Activated CD4-positive, alpha-beta memory T cell treated with anti-CD3 and anti-CD28 coated beads, Interleukin-2, amount 10 ng/mL, durations not matched to agents 7 days and 5 days (primary cell): Measurements from ENCODE around the gene RASGRP4. TPM values are rescaled to one million over a fixed set of nuclear protein-coding genes. Genes with fewer than 3 reads are reported as not detected.
"Not testable (repeated sequence)": the region's sequence is repeated elsewhere in the genome, so short reads cannot be mapped to it uniquely, and the experiment has no call there.

Experiments
- CTCF ChIA-PET: fragments of 350-600 bp; sonication (Branson Sonifier 250); formaldehyde crosslinking; loops from one replicate; lab custom pipeline; 2021; ENCODE audit warnings: antibody characterized with exemption, inconsistent platforms; lab: Charles Lee
- POLR2A ChIA-PET: fragments of 350-600 bp; sonication (Branson Sonifier 250); formaldehyde crosslinking; loops from one replicate; lab custom pipeline; 2021; ENCODE audit warnings: antibody characterized with exemption; lab: Charles Lee
- DNase-seq: peaks from one replicate; pipeline ENCODE4 v3.0.0-alpha.2; 2020
- H3K27ac Mint-ChIP-seq: one replicate; pipeline ENCODE4 v1.8.0; 2021; ENCODE audit warnings: mild to moderate bottlenecking, mixed read lengths
- H3K27me3 Mint-ChIP-seq: one replicate; pipeline ENCODE4 v1.8.0; 2021; ENCODE audit warnings: mixed read lengths
- H3K36me3 Mint-ChIP-seq: one replicate; pipeline ENCODE4 v1.8.0; 2021; ENCODE audit warnings: low read depth, mixed read lengths
- H3K4me1 Mint-ChIP-seq: one replicate; pipeline ENCODE4 v1.8.0; 2021; ENCODE audit warnings: mixed read lengths
- H3K4me3 Mint-ChIP-seq: one replicate; pipeline ENCODE4 v1.8.0; 2021; ENCODE audit warnings: mild to moderate bottlenecking, mixed read lengths
- H3K9me3 Mint-ChIP-seq: one replicate; pipeline ENCODE4 v1.8.0; 2021; ENCODE audit warnings: mixed read lengths
- total RNA-seq, 2 experiments: library from RNA; stranded (reverse); gene quantifications; one replicate each; pipeline ENCODE4 v1.2.3, GENCODE V29; 2021

Gene RASGRP4
- total RNA-seq, 2 experiments from 2014 or later, result 19.5 to 20.0 TPM

GRCh38 chr19:38441657-38442348 is 15.8 kb upstream of the RASGRP4 start:
- H3K9me3 Mint-ChIP-seq, result no peaks in the 10 kb centered on the region
- no peak for DNase-seq

GRCh38 chr19:38440592-38440991 is 14.6 kb upstream of the RASGRP4 start:
- H3K4me3 Mint-ChIP-seq, result no peak overlapping the region
- POLR2A ChIA-PET, result no interaction called here
- H3K27me3 Mint-ChIP-seq, result no peaks in the 10 kb centered on the region

More at GRCh38 chr19:38441657-38442348, 15.8 kb upstream of the RASGRP4 start:
- H3K27me3 Mint-ChIP-seq, result no peaks in the 10 kb centered on the region
- H3K4me1 Mint-ChIP-seq, result peaks cover 10% of the 10 kb centered on the region
- no peak overlapping the region for H3K27ac Mint-ChIP-seq
- H3K4me3 Mint-ChIP-seq, result no peak overlapping the region
- CTCF ChIA-PET, result interaction anchor here (1.0 kb wide), 1 partner anchor 39 kb away, joined by 3 read pairs; the partner anchor contains the start of gene FAM98C
- no peaks in the 10 kb centered on the region for H3K36me3 Mint-ChIP-seq
- POLR2A ChIA-PET, result no interaction called here

GRCh38 chr19:38437917-38438316 is 11.9 kb upstream of the RASGRP4 start:
- Mint-ChIP-seq H3K27ac (no peak overlapping the region), H3K4me1 (peaks cover 14% of the 10 kb centered on the region), H3K36me3 (no peaks in the 10 kb centered on the region), H3K27me3 (peaks cover 6% of the 10 kb centered on the region), H3K9me3 (no peaks in the 10 kb centered on the region), H3K4me3 (no peak overlapping the region)
- ChIA-PET CTCF (interaction anchor here (1.9 kb wide), 1 partner anchor 35 kb away, joined by 4 read pairs; the partner anchor contains the start of gene FAM98C), POLR2A (no interaction called here)
- no peak for DNase-seq

More at GRCh38 chr19:38440592-38440991, 14.6 kb upstream of the RASGRP4 start:
- H3K36me3 Mint-ChIP-seq, result no peaks in the 10 kb centered on the region
- CTCF ChIA-PET, result interaction anchor here (1.3 kb wide), 1 partner anchor 38 kb away, joined by 10 read pairs; the partner anchor contains the start of gene FAM98C
- H3K4me1 Mint-ChIP-seq, result peaks cover 7% of the 10 kb centered on the region
- H3K27ac Mint-ChIP-seq, result no peak overlapping the region
- no peaks in the 10 kb centered on the region for H3K9me3 Mint-ChIP-seq
- no peak for DNase-seq

DNA sequence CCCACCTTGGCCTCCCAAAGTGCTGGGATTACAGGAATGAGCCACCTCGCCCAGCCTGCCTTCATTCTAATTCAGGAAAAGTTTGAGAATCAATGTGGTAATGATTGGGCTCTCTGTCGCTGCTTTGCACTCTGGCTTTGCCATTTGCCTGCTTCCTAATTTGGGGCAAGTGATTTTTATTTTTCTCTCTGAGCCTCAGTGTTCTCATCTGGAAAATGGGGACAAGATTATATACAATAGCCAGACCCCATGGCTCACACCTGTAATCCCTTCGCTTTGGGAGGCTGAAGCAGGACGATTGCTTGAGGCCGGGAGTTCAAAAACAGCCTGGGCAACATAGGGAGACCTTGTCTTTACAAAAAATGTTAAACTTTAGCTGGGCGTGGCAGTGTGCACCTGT is 11.3 kb upstream of the RASGRP4 start:
- H3K36me3 Mint-ChIP-seq, result no peaks in the 10 kb centered on the region

DNA sequence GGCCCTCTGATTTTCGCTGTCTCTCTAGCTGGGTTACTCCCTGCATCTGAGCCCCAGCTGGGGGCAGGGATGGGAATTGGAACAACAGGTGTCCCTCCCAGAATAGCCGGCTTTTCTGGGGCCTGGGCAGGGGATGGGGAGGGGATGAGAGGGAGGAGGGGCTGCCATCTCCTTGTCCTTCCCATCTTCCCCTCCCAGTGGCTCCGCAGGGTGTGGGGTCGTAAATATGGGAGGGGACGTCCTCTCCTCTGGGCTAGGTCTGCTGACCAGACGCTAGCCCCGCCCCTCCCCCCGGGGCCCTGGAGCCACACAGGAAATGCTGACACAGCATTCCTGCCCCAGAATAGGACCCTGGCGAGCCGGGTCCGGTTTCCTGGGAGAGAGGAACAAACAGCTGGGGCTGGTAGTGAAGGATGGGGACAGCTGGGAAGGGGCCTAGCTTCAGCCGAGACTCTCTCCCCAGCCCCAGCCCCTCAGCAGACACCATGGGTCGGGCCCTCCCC is 8.6 kb upstream of the RASGRP4 start:
- POLR2A ChIA-PET, result no interaction called here
- CTCF ChIA-PET, result no interaction called here
- no peak for DNase-seq
- Mint-ChIP-seq H3K4me1 (peaks cover 13% of the 10 kb centered on the region), H3K27me3 (peaks cover 6% of the 10 kb centered on the region), H3K27ac (no peak overlapping the region), H3K9me3 (no peaks in the 10 kb centered on the region), H3K36me3 (no peaks in the 10 kb centered on the region), H3K4me3 (no peak overlapping the region)

More for the DNA sequence above, 11.3 kb upstream of the RASGRP4 start:
- DNase-seq, result no peak
- Mint-ChIP-seq H3K4me3 (no peak overlapping the region), H3K27ac (no peak overlapping the region), H3K4me1 (peaks cover 14% of the 10 kb centered on the region), H3K9me3 (no peaks in the 10 kb centered on the region), H3K27me3 (peaks cover 6% of the 10 kb centered on the region)
- ChIA-PET POLR2A (no interaction called here), CTCF (interaction anchor here (1.9 kb wide), 1 partner anchor 34 kb away, joined by 4 read pairs; the partner anchor contains the start of gene FAM98C)

- DNase-seq, result peak; percentile 63
- H3K27me3 Mint-ChIP-seq, result peaks cover 6% of the 10 kb centered on the region
- no peak within 1 kb of the TSS for H3K27ac Mint-ChIP-seq
- POLR2A ChIA-PET, result no interaction called here
- H3K4me1 Mint-ChIP-seq, result peaks cover 25% of the 10 kb centered on the region
- no peaks in the 10 kb centered on the region for H3K36me3 Mint-ChIP-seq
- H3K4me3 Mint-ChIP-seq, result peak within 1 kb of the TSS; percentile 46
- H3K9me3 Mint-ChIP-seq, result no peaks in the 10 kb centered on the region
- CTCF ChIA-PET, result no interaction called here
These were observed 7.3 kb upstream of the RASGRP4 start, which contains the start of gene RYR1 for GRCh38 chr19:38433268-38433733. Gene RYR1, plus strand, starts transcription at chr19:38433691. Its CDS starts 139 bp downstream, at chr19:38433830.

DNA sequence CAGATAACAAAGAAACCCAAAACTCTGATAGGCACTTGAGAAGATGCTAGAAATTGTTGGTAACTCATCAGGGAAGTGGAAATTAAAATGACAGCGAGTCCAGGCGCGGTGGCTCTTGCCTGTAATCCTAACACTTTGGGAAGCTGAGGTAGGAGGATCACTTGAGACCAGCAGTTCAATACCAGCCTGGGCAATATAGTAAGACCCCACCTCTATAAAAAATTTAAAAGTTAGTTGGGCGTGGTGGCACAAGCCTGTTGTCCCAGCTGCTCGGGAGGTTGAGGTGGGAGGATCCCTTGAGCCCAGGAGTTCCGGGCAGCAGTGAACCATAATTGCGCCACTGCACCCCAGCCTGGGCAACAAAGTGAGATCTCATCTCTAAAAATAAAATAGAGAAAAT is 4.9 kb upstream of the RASGRP4 start:
- POLR2A ChIA-PET, result no interaction called here
- Mint-ChIP-seq H3K4me3 (no peak overlapping the region), H3K27ac (no peak overlapping the region), H3K4me1 (peaks cover 44% of the 10 kb centered on the region), H3K36me3 (no peaks in the 10 kb centered on the region), H3K9me3 (no peaks in the 10 kb centered on the region), H3K27me3 (peaks cover 6% of the 10 kb centered on the region)
- CTCF ChIA-PET, result no interaction called here
- no peak for DNase-seq

- Mint-ChIP-seq H3K36me3 (no peaks in the 10 kb centered on the region), H3K9me3 (no peaks in the 10 kb centered on the region), H3K27me3 (peaks cover 6% of the 10 kb centered on the region), H3K4me1 (peaks cover 46% of the 10 kb centered on the region), H3K27ac (peak overlapping the region; percentile 81), H3K4me3 (no peak overlapping the region)
- no peak for DNase-seq
- CTCF ChIA-PET, result interaction anchor here (3.2 kb wide), 1 partner anchor 27 kb away, joined by 16 read pairs; the partner anchor contains the start of gene FAM98C
- POLR2A ChIA-PET, result no interaction called here
These were observed 3.8 kb upstream of the RASGRP4 start for GRCh38 chr19:38429811-38430156.

GRCh38 chr19:38429055-38429810 is 3.2 kb upstream of the RASGRP4 start:
- peaks cover 4% of the 10 kb centered on the region for H3K27me3 Mint-ChIP-seq
- no peaks in the 10 kb centered on the region for H3K9me3 Mint-ChIP-seq
- peak; percentile 47 for DNase-seq
- peak overlapping the region; percentile 45 for H3K4me3 Mint-ChIP-seq
- POLR2A ChIA-PET, result interaction anchor here (6.8 kb wide), 1 partner anchor 25 kb away, joined by 35 read pairs; the partner anchor contains the start of gene FAM98C
- no peaks in the 10 kb centered on the region for H3K36me3 Mint-ChIP-seq
- H3K27ac Mint-ChIP-seq, result peak overlapping the region; percentile 81
- H3K4me1 Mint-ChIP-seq, result peaks cover 47% of the 10 kb centered on the region
- CTCF ChIA-PET, result interaction anchor here (3.2 to 4.8 kb wide), 2 partner anchors 26 to 501 kb away, joined by 16 to 18 read pairs; partner anchors contain the start of genes FAM98C, MRPS12 and SARS2

- peak overlapping the region; percentile 78 for H3K4me3 Mint-ChIP-seq
These were observed 1.1 kb upstream of the RASGRP4 start for GRCh38 chr19:38427035-38427677.

GRCh38 chr19:38425222-38425809 is 703 bp downstream of the RASGRP4 start:
- Mint-ChIP-seq H3K36me3 (no peaks in the 10 kb centered on the region), H3K9me3 (no peaks in the 10 kb centered on the region), H3K4me1 (peaks cover 39% of the 10 kb centered on the region), H3K27me3 (no peaks in the 10 kb centered on the region), H3K27ac (peak overlapping the region; percentile 67), H3K4me3 (peak overlapping the region; percentile 78)
- no peak for DNase-seq
- ChIA-PET CTCF (interaction anchor here (2.4 to 4.8 kb wide), 2 partner anchors 22 to 505 kb away, joined by 15 to 18 read pairs; partner anchors contain the start of genes FAM98C, MRPS12 and SARS2), POLR2A (interaction anchor here (0.9 to 6.8 kb wide), 4 partner anchors 9 to 193 kb away, joined by 4 to 35 read pairs (median 4); partner anchors contain the start of genes FAM98C and MAP4K1)

More at GRCh38 chr19:38427035-38427677, 1.1 kb upstream of the RASGRP4 start:
- H3K36me3 Mint-ChIP-seq, H3K27me3 Mint-ChIP-seq, H3K9me3 Mint-ChIP-seq: not testable (repeated sequence)
- DNase-seq, result peak; percentile 70
- Mint-ChIP-seq H3K4me1 (peaks cover 39% of the 10 kb centered on the region), H3K27ac (peak overlapping the region; percentile 88)
- CTCF ChIA-PET, result interaction anchor here (2.4 to 4.8 kb wide), 3 partner anchors 24 to 504 kb away, joined by 15 to 18 read pairs (median 16); partner anchors contain the start of genes FAM98C, MRPS12 and SARS2
- POLR2A ChIA-PET, result interaction anchor here (1.4 to 6.8 kb wide), 2 partner anchors 23 to 53 kb away, joined by 3 to 35 read pairs; partner anchors contain the start of genes FAM98C and PSMD8
